ENCODE measurements around the gene FAM200C. TPM values are rescaled to one million over a fixed set of nuclear protein-coding genes. Genes with fewer than 3 reads are reported as not detected.

FAM200C gene
- total and polyA plus RNA-seq, 2 of the 8 experiments (the other 6 are each of a cell fraction or from before 2014, with no cell fraction given), result 2.6 to 7.3 TPM

- Histone ChIP-seq H3K4me3 (ENCODE audit: extremely low read depth in 1 of 4, insufficient read depth in 2 of 4, low read depth in 3 of 4, low read length in 4 of 4) (peak overlapping the region in 2 of 4 experiments; percentile 65 to 69; a peak in 3 of 8 replicates), H3K14ac (ENCODE audit: insufficient read length) (no peak overlapping the region), H3K79me1 (ENCODE audit: low read depth, low read length) (no peaks in the 10 kb centered on the region), H3K4me1 (replicated peaks in 1 of 4; ENCODE audit: control insufficient read depth in 3 of 4, insufficient read depth in 4 of 4, low read length in 3 of 4) (peaks cover 0 to 7% (median 3%) of the 10 kb centered on the region in 4 experiments; a peak in 3 of 7 replicates), H3K4me2 (ENCODE audit: insufficient read depth in 1 of 2, low read depth in 2 of 2, low read length in 2 of 2) (peak overlapping the region; percentile 61 to 75), H2BK5ac (ENCODE audit: low read depth, low read length) (no peak overlapping the region), H2BK12ac (ENCODE audit: low read depth, low read length) (no peak overlapping the region), H3K9ac (replicated peaks in 1 of 4; ENCODE audit: extremely low read depth in 1 of 4, low read depth in 3 of 4, low read length in 3 of 4) (no peak overlapping the region), H3K79me2 (ENCODE audit: control insufficient read depth in 1 of 2, insufficient read depth in 2 of 2, low read length in 2 of 2) (peaks cover 3 to 39% of the 10 kb centered on the region in 2 experiments), H4K5ac (ENCODE audit: insufficient read length, low read depth, low read length) (no peak overlapping the region), H4K20me1 (replicated peaks in 1 of 2; ENCODE audit: control insufficient read depth in 1 of 2, insufficient read depth in 2 of 2, low read length in 2 of 2) (peaks cover 0 to 3% of the 10 kb centered on the region in 2 experiments), H2AK5ac (ENCODE audit: low read depth, low read length) (no peak overlapping the region), H3K23me2 (ENCODE audit: low read depth, low read length) (peaks cover 5% of the 10 kb centered on the region), H3K27me3 (replicated peaks in 1 of 4; ENCODE audit: control insufficient read depth in 3 of 4, extremely low read depth in 1 of 4, insufficient read depth in 3 of 4, low read length in 3 of 4) (no peaks in the 10 kb centered on the region), H3K18ac (ENCODE audit: extremely low read depth, low read length) (no peak overlapping the region), H3K56ac (replicated peaks; ENCODE audit: insufficient read length, low read depth, low read length) (no peak overlapping the region), H3K4ac (replicated peaks; ENCODE audit: insufficient read length, low read depth, low read length) (no peak overlapping the region), H2BK120ac (replicated peaks; ENCODE audit: low read depth, low read length) (no peak overlapping the region), H3K36me3 (ENCODE audit: control insufficient read depth in 2 of 4, insufficient read depth in 4 of 4, low read length in 3 of 4) (peaks cover 6 to 48% (median 31%) of the 10 kb centered on the region in 4 experiments), H2BK15ac (ENCODE audit: low read length) (no peak overlapping the region), H3K27ac (ENCODE audit: low read depth, low read length) (no peak overlapping the region), H4K8ac (ENCODE audit: extremely low read depth, insufficient read depth, low read length) (no peak overlapping the region), H2BK20ac (ENCODE audit: low read length) (no peak overlapping the region), H4K91ac (replicated peaks; ENCODE audit: insufficient read length, low read length) (no peak overlapping the region), H3K23ac (ENCODE audit: insufficient read length) (no peak overlapping the region), H2AFZ (ENCODE audit: low read length) (no peak overlapping the region), H3K9me3 (ENCODE audit: insufficient read depth in 2 of 2, low read depth in 1 of 2, low read length in 1 of 2) (no peaks in the 10 kb centered on the region)
- CTCF ChIA-PET (ENCODE audit: partially characterized antibody), result interaction anchor here (0.9 to 3.1 kb wide), 4 partner anchors 15 to 22 kb away, joined by 3 to 16 read pairs (median 4); no protein-coding TSS in a partner anchor
- FAIRE-seq (no peak), DNase-seq (ENCODE audit: low read depth in 1 of 2, low spot score in 2 of 2) (no peak)
- POLR2A ChIA-PET (ENCODE audit: partially characterized antibody), result no interaction called here
- WGBS, 2 experiments (ENCODE audit: extremely low coverage in 1 of 2, insufficient coverage in 1 of 2, insufficient read length in 1 of 2, insufficient replicate concordance in 2 of 2, low coverage in 1 of 2, low lambda C conversion rate in 2 of 2, missing lambda C conversion rate in 1 of 2), result 67% methylated on average over 2 of the region's 2 CpGs; no CpG with 5 or more reads in 1 of the 2 experiments
- TF ChIP-seq PHF8 (conservative IDR thresholded peaks at IDR 0.05; ENCODE audit: low read depth, low read length) (no peak), CEBPB (IDR thresholded peaks at IDR 0.05; ENCODE audit: low read depth, low read length) (no peak), GABPA (IDR thresholded peaks at IDR 0.05; ENCODE audit: borderline replicate concordance, insufficient read depth, low read length) (no peak), CBX8 (IDR thresholded peaks at IDR 0.05; ENCODE audit: borderline replicate concordance, low read depth, low read length) (no peak), CREB1 (IDR thresholded peaks at IDR 0.05) (no peak), JUND (IDR thresholded peaks at IDR 0.05; ENCODE audit: low read length) (no peak), SIX5 (IDR thresholded peaks at IDR 0.05; ENCODE audit: low read depth, low read length) (no peak), RNF2 (IDR thresholded peaks at IDR 0.05; ENCODE audit: borderline replicate concordance, low read depth, low read length, missing control alignments, poor library complexity, severe bottlenecking) (no peak), E2F6 (IDR thresholded peaks at IDR 0.05) (no peak), POLR2A (IDR thresholded peaks at IDR 0.05; ENCODE audit: control extremely low read depth in 1 of 2, low read depth in 2 of 2, low read length in 2 of 2) (no peak), GTF2F1 (IDR thresholded peaks at IDR 0.05; ENCODE audit: borderline replicate concordance, low read depth, low read length) (no peak)
Measured at GRCh38 chr5:160423099-160423498, 23.2 kb upstream of the FAM200C start.

Data from H1 (cell line).